ENCODE results near the gene SHC3.
A peak's percentile ranks its signal among the peaks of the same experiment; 100 is the strongest.

SHC3 gene

DNA sequence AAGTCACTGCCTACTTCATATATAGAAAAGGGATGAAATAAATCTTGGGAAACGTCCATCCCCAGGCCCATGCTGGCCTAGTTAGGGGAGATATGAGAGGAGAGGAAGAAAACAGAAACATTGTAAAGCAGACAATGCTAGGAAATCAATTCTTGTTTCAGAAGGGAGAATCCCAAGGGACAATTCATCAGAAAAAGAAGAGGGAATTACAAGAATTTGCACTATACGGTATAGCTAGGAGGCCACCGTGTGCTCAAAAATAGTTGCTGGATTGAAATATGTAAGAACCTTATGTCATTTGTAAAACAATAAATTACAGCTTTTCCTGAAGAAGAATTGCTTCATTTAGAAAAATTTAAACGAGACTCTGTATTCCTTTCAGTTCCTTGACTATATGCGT, 8.3 kb upstream of the SHC3 start:
- no peak for DNase-seq
- Histone ChIP-seq H3K79me2 (ENCODE audit: insufficient read depth, low read length) (no peaks in the 10 kb centered on the region), H3K27me3 (ENCODE audit: insufficient read depth, low read length, poor library complexity) (no peaks in the 10 kb centered on the region), H3K36me3 (ENCODE audit: insufficient read depth, low read length) (no peaks in the 10 kb centered on the region), H3K4me3 (ENCODE audit: low read depth in 1 of 2, low read length in 2 of 2) (no peak overlapping the region), H3K27ac (ENCODE audit: low read length) (no peak overlapping the region), H3K9me3 (ENCODE audit: insufficient read depth, low read length, severe bottlenecking) (no peaks in the 10 kb centered on the region), H3K4me2 (ENCODE audit: insufficient read depth, low read length) (no peak overlapping the region), H3K4me1 (ENCODE audit: insufficient read depth, low read length) (no peaks in the 10 kb centered on the region), H2AFZ (ENCODE audit: low read depth, low read length) (no peak overlapping the region), H3K9ac (ENCODE audit: low read depth, low read length) (no peak overlapping the region), H4K20me1 (ENCODE audit: insufficient read depth, low read length) (no peaks in the 10 kb centered on the region)
- no peak for TF ChIP-seq EZH2 (IDR thresholded peaks at IDR 0.05; ENCODE audit: borderline replicate concordance, low read depth, low read length, severe bottlenecking)
- TF ChIP-seq, protein P1, sequence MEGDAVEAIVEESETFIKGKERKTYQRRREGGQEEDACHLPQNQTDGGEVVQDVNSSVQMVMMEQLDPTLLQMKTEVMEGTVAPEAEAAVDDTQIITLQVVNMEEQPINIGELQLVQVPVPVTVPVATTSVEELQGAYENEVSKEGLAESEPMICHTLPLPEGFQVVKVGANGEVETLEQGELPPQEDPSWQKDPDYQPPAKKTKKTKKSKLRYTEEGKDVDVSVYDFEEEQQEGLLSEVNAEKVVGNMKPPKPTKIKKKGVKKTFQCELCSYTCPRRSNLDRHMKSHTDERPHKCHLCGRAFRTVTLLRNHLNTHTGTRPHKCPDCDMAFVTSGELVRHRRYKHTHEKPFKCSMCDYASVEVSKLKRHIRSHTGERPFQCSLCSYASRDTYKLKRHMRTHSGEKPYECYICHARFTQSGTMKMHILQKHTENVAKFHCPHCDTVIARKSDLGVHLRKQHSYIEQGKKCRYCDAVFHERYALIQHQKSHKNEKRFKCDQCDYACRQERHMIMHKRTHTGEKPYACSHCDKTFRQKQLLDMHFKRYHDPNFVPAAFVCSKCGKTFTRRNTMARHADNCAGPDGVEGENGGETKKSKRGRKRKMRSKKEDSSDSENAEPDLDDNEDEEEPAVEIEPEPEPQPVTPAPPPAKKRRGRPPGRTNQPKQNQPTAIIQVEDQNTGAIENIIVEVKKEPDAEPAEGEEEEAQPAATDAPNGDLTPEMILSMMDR (IDR thresholded peaks at IDR 0.05; ENCODE audit: borderline replicate concordance, extremely low read depth, low read length, poor library complexity, severe bottlenecking): no peak
- no peak for ATAC-seq (ENCODE audit: insufficient read depth, low read depth)

DNA sequence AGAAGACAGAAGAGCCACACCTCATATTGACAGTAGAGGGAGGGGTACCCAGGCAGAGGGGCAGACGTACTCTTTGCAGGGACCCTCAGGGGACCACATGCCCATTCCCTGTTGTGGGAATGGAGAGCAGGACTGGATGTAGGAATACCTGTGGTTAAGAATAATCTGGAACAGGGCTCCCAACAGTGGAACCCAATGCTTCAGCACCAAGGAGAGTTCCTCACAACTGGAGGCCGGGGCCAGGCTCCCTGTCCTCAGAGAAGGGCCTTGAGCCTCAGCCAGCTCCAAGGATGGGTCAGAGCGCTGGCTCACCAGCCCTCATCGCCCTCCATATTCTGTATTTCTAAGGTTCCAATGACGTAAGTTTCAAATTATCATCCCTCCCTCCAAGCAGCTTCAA, 7.4 kb upstream of the SHC3 start:
- DNase-seq (peak; percentile 40), ATAC-seq (ENCODE audit: insufficient read depth, low read depth) (peak; percentile 76; the same call in 2 of the 3 replicates)
- no peak overlapping the region for H3K9ac ChIP-seq (ENCODE audit: low read depth, low read length)
- peaks cover 6% of the 10 kb centered on the region for H3K4me1 ChIP-seq (ENCODE audit: insufficient read depth, low read length)
- H3K4me2 ChIP-seq (ENCODE audit: insufficient read depth, low read length): no peak overlapping the region
- no peaks in the 10 kb centered on the region for H3K79me2 ChIP-seq (ENCODE audit: insufficient read depth, low read length)
- no peak overlapping the region for H3K27ac ChIP-seq (ENCODE audit: low read length)
- H4K20me1 ChIP-seq (ENCODE audit: insufficient read depth, low read length): no peaks in the 10 kb centered on the region
- H3K36me3 ChIP-seq (ENCODE audit: insufficient read depth, low read length): no peaks in the 10 kb centered on the region
- no peak overlapping the region for H2AFZ ChIP-seq (ENCODE audit: low read depth, low read length)
- no peak overlapping the region for H3K4me3 ChIP-seq (ENCODE audit: low read depth in 1 of 2, low read length in 2 of 2)
- no peaks in the 10 kb centered on the region for H3K9me3 ChIP-seq (ENCODE audit: insufficient read depth, low read length, severe bottlenecking)
- no peaks in the 10 kb centered on the region for H3K27me3 ChIP-seq (ENCODE audit: insufficient read depth, low read length, poor library complexity)
- TF ChIP-seq, protein P1 (IDR thresholded peaks at IDR 0.05; ENCODE audit: borderline replicate concordance, extremely low read depth, low read length, poor library complexity, severe bottlenecking): no peak
- TF ChIP-seq EZH2 (IDR thresholded peaks at IDR 0.05; ENCODE audit: borderline replicate concordance, low read depth, low read length, severe bottlenecking): no peak

DNA sequence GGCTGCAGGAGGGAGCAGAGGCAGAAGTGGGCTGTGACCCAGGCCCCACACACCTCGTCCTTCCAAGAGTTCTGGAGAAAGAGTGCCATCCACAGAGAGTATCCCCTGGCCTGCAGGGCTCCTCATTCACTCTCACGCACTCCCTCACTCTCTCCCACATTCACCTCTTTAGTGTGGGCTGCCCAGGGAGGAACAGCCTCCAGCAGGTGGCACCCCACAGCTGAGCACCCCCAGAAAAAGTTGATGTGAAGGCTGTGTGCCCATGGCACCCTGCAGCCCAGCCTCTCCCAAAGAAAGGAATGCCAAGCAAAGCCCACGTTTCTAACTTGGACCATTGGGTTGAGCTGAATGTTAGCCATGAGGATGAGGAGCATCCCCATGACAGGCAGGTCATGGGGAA, 4.5 kb upstream of the SHC3 start:
- no peaks in the 10 kb centered on the region for H3K27me3 ChIP-seq (ENCODE audit: insufficient read depth, low read length, poor library complexity)
- H3K9ac ChIP-seq (ENCODE audit: low read depth, low read length): no peak overlapping the region
- H4K20me1 ChIP-seq (ENCODE audit: insufficient read depth, low read length): no peaks in the 10 kb centered on the region
- TF ChIP-seq, protein P1 (IDR thresholded peaks at IDR 0.05; ENCODE audit: borderline replicate concordance, extremely low read depth, low read length, poor library complexity, severe bottlenecking): peak; percentile 20
- TF ChIP-seq EZH2 (IDR thresholded peaks at IDR 0.05; ENCODE audit: borderline replicate concordance, low read depth, low read length, severe bottlenecking): no peak
- H3K4me1 ChIP-seq (ENCODE audit: insufficient read depth, low read length): peaks cover 32% of the 10 kb centered on the region
- H3K9me3 ChIP-seq (ENCODE audit: insufficient read depth, low read length, severe bottlenecking): no peaks in the 10 kb centered on the region
- no peak overlapping the region for H3K27ac ChIP-seq (ENCODE audit: low read length)
- no peak overlapping the region for H3K4me3 ChIP-seq (ENCODE audit: low read depth in 1 of 2, low read length in 2 of 2)
- peaks cover 3% of the 10 kb centered on the region for H3K79me2 ChIP-seq (ENCODE audit: insufficient read depth, low read length)
- H2AFZ ChIP-seq (ENCODE audit: low read depth, low read length): no peak overlapping the region
- no peak overlapping the region for H3K4me2 ChIP-seq (ENCODE audit: insufficient read depth, low read length)
- DNase-seq: no peak
- no peaks in the 10 kb centered on the region for H3K36me3 ChIP-seq (ENCODE audit: insufficient read depth, low read length)
- ATAC-seq (ENCODE audit: insufficient read depth, low read depth): no peak

DNA sequence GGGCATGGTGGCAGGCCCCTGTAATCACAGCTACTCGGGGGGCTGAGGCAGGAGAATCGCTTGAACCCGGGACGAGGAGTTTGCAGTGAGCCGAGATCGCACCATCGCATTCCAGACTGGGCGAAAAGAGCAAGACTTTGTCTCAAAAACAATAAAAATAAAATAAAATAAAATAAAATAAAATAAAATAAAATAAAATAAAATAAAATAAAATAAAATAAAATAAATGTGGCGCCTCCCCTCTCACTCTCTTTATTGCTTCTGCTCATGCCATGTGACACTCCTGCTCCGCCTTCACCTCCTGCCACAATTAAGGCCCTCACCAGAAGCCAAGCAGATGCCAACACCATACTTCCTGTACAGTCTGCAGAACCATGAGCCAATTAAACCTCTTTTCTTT, 3.8 kb upstream of the SHC3 start:
- peaks cover 39% of the 10 kb centered on the region for H3K4me1 ChIP-seq (ENCODE audit: insufficient read depth, low read length)

More for the DNA sequence above, 3.8 kb upstream of the SHC3 start:
- H2AFZ ChIP-seq (ENCODE audit: low read depth, low read length): no peak overlapping the region
- H3K27me3 ChIP-seq (ENCODE audit: insufficient read depth, low read length, poor library complexity): no peaks in the 10 kb centered on the region
- ATAC-seq (ENCODE audit: insufficient read depth, low read depth): no peak
- H3K4me3 ChIP-seq (ENCODE audit: low read depth in 1 of 2, low read length in 2 of 2): no peak overlapping the region
- no peak overlapping the region for H3K4me2 ChIP-seq (ENCODE audit: insufficient read depth, low read length)
- no peaks in the 10 kb centered on the region for H4K20me1 ChIP-seq (ENCODE audit: insufficient read depth, low read length)
- no peak for DNase-seq
- no peak overlapping the region for H3K27ac ChIP-seq (ENCODE audit: low read length)
- peaks cover 9% of the 10 kb centered on the region for H3K79me2 ChIP-seq (ENCODE audit: insufficient read depth, low read length)
- no peak overlapping the region for H3K9ac ChIP-seq (ENCODE audit: low read depth, low read length)
- TF ChIP-seq EZH2 (IDR thresholded peaks at IDR 0.05; ENCODE audit: borderline replicate concordance, low read depth, low read length, severe bottlenecking): no peak
- TF ChIP-seq, protein P1 (IDR thresholded peaks at IDR 0.05; ENCODE audit: borderline replicate concordance, extremely low read depth, low read length, poor library complexity, severe bottlenecking): no peak
- H3K36me3 ChIP-seq (ENCODE audit: insufficient read depth, low read length): no peaks in the 10 kb centered on the region
- no peaks in the 10 kb centered on the region for H3K9me3 ChIP-seq (ENCODE audit: insufficient read depth, low read length, severe bottlenecking)

Data from DND-41 (cell line).